Stomach (tissue), 4 donors: ENCODE results near the gene IFIT3.

Experiments used
- CTCF ChIP-seq, 7 experiments: fragments of 450-650 bp in 4 of 7; fragments of 200-600 bp in 3 of 7; sonication (generic) in 3 of 7; IDR thresholded peaks; one replicate each; pipeline ENCODE4 v1.5.1; 2016 to 2019; ENCODE audit warnings: antibody characterized with exemption in 7 of 7, control low read depth in 2 of 7, mild to moderate bottlenecking in 1 of 7
- EP300 ChIP-seq: sonication (generic); formaldehyde crosslinking; IDR thresholded peaks from one replicate; pipeline ENCODE4 v1.6.1; 2017; ENCODE audit warnings: antibody characterized with exemption
- POLR2A ChIP-seq, 4 donors: fragments of 450-650 bp; IDR thresholded peaks; one replicate each; pipeline ENCODE4 v1.6.1; 2016; ENCODE audit warnings: antibody characterized with exemption in 4 of 4, control low read depth in 2 of 4, mild to moderate bottlenecking in 1 of 4, moderate library complexity in 1 of 4
- POLR2AphosphoS5 ChIP-seq, 3 donors: sonication (generic); formaldehyde crosslinking; IDR thresholded peaks; one replicate each; pipeline ENCODE4 v1.6.1; 2016; ENCODE audit warnings: antibody characterized with exemption in 3 of 3

GRCh38 chr10:89295597-89295996, 32.2 kb upstream of the IFIT3 start:
- TF ChIP-seq CTCF (IDR thresholded peaks at IDR 0.05): no peak
- peak in 1 of 3 donors; percentile 40 for TF ChIP-seq POLR2AphosphoS5 (IDR thresholded peaks at IDR 0.05)
- TF ChIP-seq EP300: no peak
- no peak for TF ChIP-seq POLR2A (IDR thresholded peaks at IDR 0.05)
